GM19452 (cell line): ENCODE measurements around the gene ZNF622.
A peak's percentile ranks its signal among the peaks of the same experiment; 100 is the strongest.
"Not testable (repeated sequence)": the region's sequence is repeated elsewhere in the genome, so short reads cannot be mapped to it uniquely, and the experiment has no call there.

Experiments
- ATAC-seq: cut with Tn5 transposase; IDR thresholded peaks from one replicate; pipeline ENCODE4 v1.9.1; 2021; ENCODE audit not compliant: unreplicated experiment

Gene ZNF622

GRCh38 chr5:16480821-16481538, 15.4 kb upstream of the ZNF622 start:
- ATAC-seq = no peak

- ATAC-seq = no peak
These were observed 14.5 kb upstream of the ZNF622 start for GRCh38 chr5:16480144-16480543.

DNA sequence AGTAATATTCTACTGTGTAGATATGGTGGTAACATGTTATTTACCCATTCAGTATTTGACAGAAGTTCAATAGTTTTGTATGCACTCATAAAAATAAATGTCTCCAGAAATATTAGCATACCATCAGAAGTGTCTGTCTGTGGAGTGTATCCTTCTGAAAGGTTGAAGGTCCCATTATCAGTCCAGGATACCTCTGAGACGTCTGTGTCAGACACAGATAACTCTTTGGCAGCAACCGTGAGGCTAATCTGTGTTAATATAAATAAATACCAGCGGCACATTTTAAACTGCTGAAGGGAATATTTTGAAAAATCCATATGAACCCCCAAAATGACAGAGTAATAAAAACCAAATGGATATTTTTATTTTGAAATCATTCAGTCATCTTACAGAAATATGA, 11.9 kb upstream of the ZNF622 start:
- no peak for ATAC-seq

DNA sequence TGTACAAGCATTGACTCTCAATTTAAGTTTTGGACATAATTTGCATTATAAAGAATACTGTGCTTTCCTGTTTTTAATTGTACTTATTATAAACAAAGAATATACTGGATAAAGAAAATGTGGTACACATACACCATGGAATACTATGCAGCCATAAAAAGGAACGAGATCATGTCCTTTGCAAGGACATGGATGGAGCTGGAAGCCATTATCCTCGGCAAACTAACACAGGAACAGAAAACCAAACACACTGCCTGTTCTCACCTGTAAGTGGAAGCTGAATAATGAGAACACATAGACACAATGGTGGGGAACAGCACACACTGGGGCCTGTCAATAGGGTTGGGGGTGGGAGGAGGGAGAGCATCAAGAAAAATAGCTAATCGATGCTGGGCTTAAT, 10.8 kb upstream of the ZNF622 start:
- not testable (repeated sequence) for ATAC-seq

DNA sequence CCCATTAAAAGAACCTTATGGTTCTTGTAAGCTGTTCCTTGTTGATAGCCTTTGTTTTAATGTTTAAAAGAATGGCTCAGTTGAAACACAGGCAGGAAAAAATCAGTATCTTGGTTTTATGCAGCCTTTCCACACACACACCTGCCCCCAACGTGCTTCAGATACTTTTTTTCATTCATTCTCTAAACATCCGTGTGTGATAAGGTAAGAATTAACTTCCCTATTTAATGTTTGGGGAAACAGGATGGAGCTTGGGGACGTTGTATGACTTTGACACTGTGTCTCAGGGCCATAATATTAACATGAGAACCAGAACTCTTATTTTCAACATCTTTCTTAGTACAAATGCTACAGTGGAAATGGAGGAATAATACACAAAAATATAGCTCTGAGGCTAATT, 5.8 kb upstream of the ZNF622 start:
- ATAC-seq = no peak

DNA sequence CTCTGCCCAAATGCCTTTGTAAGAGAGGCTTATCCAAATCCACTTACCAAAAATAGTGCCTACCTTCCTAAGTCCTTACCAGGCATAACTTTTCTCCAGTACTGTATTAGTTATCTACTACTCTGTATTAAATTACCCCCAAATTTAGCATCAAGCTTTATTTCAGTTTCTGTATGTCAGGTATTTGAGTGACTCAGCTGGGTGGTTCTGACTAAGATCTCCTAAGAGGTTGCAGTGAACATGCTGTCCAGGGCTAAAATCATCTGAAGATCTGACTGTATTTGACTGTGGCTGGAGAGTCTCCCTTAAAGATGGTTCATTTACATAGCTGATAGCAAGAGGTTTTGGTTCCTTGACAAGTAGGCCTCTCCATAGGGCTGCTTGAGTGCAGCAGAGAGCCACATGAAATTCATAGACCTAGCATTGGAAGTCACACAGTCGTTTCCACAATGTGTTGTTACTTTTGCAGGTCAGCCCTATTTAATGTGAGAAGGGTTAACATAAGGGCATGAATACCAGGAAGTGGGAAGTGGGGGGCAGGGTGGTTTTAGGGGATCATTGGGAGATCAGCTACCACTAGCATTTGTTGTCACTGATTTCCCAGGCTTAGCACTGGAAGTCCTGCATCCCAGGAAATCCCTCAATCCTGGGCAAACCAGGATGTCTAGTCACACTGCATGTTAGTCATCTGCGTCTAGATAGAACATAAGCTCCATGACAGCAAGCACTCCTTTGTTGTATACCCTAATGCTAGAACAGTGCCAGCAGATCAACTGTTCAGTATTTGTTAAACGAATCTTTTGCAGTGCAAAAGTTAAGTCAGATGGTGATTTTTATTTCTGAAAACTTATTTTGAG, 2.0 kb upstream of the ZNF622 start:
- peak; percentile 68 for ATAC-seq

DNA sequence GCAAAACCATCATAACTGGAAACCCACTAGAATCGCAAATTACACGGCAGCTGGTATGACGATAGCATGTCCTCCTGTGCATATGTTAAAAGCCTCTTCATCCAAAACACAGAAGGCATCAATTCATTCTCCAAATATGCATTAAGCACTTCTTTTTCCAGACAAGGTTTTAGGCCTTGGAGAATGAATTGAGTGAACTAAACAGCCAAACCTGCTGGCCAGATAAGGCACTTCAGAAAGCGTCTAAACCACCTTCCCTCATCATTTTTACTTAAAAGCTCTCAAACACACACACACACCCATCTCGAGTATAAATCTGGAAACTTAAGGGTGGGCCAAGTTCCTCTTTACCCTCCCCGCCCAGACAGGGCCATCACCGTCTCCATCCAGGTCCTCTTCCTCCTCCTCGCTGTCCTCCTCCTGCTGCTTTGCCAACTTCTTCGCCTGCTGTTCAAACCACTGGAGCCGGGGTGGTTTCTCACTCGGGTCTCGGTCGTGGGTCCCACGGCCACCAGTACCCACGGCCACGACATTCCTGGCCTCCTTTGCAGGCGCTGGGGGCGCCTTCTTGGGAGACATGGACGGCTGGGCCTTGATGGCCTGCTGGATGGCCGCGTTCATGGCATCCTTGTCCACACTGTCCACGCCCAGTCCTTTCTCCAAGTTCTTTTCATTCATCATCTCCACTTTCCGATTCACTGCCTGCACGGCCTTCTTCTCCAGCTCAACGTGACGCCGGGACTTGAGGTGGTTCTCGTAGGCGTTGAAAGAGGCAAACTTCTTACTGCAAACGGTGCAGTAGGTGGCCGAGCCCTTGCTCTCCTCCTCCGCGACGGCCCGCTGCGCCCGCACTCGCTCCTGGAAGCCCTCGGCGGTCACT, 696 bp downstream of the ZNF622 start:
- ATAC-seq = no peak

GRCh38 chr5:16464231-16464630, 1.4 kb downstream of the ZNF622 start:
- ATAC-seq = no peak

DNA sequence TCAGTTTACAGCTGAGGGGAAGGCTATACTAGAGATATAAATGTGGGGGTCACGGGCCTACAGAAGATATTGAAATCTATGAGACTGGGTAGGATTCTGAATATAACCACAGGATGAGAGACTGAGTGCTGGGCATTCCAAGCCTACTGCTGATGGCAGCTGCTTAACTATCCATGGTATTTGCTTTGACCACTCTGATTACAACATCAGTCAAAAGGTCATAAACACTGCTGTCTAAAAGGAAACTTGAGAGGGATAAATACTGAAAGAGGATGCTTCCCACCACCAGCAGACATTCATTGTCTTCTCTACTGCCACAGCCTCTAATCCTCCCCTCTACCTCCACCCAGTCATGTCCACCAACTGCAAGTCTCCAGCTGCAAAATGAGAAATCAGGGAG, 3.8 kb downstream of the ZNF622 start:
- no peak for ATAC-seq

DNA sequence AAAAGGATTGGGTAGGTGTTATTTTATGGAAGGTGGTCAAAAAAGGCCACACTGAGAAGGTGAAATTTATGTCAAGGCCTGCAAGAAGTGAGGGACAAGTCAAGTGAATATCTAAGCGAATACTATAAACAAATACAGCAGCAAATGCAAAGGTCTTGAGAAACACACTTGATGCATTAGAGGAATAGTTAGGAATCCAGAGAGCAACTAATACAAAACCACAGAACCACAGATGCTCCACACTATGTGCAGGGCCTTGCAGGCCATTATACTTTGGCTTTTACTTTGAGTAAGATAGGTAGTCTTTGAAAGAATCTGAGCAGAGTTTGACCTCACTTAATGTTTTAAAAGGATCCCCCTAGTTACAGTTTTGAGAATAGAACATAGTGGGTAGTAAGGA, 4.6 kb downstream of the ZNF622 start:
- no peak for ATAC-seq

- no peak for ATAC-seq
These were observed 6.1 kb downstream of the ZNF622 start for GRCh38 chr5:16459451-16459850.

GRCh38 chr5:16457853-16458252, 7.7 kb downstream of the ZNF622 start:
- no peak for ATAC-seq

DNA sequence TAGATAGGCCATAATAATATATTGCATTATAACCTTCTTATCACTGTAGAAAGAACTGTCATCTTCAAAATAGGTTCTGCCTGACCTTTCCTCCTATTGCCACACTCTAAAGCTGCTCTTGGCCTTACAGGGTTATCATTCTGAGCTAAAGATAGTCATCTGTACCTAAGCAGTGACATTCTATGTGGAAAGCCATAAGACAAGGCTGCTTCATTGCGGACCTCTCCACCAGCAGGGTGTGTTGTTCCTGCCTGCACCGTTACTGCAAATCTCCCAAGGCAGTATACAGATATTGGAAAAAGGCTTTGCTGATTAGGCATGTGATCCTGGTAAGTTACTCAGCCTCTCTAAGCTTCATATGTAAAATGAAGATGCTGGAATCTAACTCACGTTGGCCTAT, 8.1 kb downstream of the ZNF622 start:
- no peak for ATAC-seq

GRCh38 chr5:16456103-16456832, 9.3 kb downstream of the ZNF622 start:
- peak; percentile 62 for ATAC-seq

DNA sequence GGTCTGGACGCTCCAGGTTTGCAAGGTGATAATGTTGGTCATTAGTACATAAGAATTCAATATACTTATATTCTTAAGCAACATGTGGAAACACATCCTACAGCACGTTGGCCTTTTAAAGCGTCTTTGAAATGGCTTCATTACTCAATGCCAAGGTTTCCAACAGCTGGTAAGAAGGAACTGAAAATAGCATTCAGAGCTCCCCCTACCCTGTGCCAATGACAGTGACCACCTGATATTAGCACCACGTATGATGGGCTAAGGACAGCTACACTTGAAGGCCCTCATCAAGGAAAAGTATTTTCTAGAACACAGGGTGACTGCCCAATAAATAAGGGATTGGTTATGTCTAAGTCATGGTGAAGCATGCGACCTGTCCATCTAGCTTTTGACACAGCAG, 9.9 kb downstream of the ZNF622 start:
- ATAC-seq = no peak

DNA sequence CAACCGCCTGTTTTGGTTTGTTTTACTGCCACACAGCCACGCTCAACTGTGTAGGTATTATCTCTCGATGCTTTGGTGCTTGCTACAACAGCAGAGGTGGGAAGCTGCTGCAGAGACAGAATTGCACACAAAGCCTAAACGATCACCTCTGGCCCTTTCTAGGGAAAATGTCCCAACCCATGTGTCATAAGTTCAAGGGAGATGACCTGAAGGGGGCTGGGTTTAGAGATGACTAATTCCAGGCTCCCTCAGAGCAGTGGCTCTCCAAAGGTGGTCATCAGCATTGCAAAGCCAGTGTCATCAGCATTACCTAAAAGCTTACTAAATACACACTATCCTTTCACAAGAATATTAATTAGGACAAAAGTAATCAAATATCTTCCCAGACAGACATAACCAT, 10.9 kb downstream of the ZNF622 start:
- no peak for ATAC-seq

- no peak for ATAC-seq
These were observed 12.0 kb downstream of the ZNF622 start for GRCh38 chr5:16453609-16454008.

DNA sequence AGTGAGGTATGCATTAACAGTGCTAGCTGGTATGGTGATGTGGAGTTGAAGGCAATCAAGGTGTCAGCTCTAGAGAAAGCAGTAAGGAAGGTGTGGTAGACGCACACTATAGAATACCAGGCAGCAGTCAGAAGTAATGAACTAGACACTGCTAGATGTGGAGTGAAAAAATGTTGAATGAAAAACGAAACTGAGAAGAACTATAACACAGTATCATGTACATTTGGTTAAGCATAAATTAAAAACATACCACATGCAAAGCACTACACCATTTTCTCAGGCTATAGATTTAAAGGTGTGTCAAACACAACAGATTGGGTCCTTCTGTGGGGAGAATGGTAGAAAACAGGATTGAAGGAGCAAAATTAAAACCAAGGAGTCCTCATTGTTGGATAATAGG, 15.4 kb downstream of the ZNF622 start:
- ATAC-seq = peak; percentile 49

DNA sequence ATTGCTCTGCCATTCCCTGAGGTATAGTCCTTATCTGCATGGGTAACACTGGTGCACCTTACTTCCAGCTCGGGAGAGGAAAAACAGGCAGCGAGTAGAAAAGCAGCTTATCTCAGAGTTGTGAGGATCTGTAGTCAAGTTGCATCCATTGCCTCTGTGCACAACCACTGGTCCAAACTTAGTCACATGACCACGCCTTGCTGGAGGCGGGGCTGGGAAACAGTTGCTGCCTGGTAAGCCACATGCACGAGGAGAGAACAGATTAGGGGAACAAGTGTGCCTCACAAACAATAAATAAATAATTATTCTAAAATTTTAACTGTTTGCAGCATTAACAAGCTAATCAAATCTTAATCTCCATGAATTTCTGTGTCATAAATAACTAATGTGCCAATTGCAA, 18.6 kb downstream of the ZNF622 start:
- ATAC-seq = no peak

- no peak for ATAC-seq
These were observed 27.6 kb downstream of the ZNF622 start for GRCh38 chr5:16437977-16438376.
